HL-60 (cell line): Measurements from ENCODE around the gene METAP2.

Source experiments
- CTCF ChIP-seq: IDR thresholded peaks from one replicate; pipeline ENCODE4 v1.5.1; 2011; ENCODE audit warnings: low read length, control low read depth, inconsistent platforms; ENCODE audit not compliant: insufficient read depth
- POLR2AphosphoS5 ChIP-seq: IDR thresholded peaks from 2 replicates; pipeline ENCODE4 v1.6.1; 2012; ENCODE audit warnings: low read depth
- REST ChIP-seq: IDR thresholded peaks from 2 replicates; pipeline ENCODE4 v1.6.1; 2012; ENCODE audit warnings: low read depth; ENCODE audit not compliant: insufficient replicate concordance

GRCh38 chr12:95517246-95517645, 43.3 kb downstream of the METAP2 start:
- TF ChIP-seq CTCF (no peak), REST (no peak), POLR2AphosphoS5 (no peak)
